Panc1 (cell line): ENCODE data around the gene SUMF1.

Source experiments
- CTCF ChIP-seq: fragments of 450-650 bp; IDR thresholded peaks from 2 replicates; pipeline ENCODE4 v1.5.1; 2017; ENCODE audit warnings: mild to moderate bottlenecking
- POLR2AphosphoS5 ChIP-seq: IDR thresholded peaks from 2 replicates; pipeline ENCODE4 v1.6.1; 2012; ENCODE audit warnings: mild to moderate bottlenecking, low read depth, low read length, moderate library complexity
- REST ChIP-seq, 2 experiments: IDR thresholded peaks; 2 replicates each; pipeline ENCODE4 v1.6.1; 2011 to 2012; ENCODE audit warnings: low read depth in 2 of 2, control low read depth in 1 of 2, low read length in 1 of 2, mild to moderate bottlenecking in 1 of 2, moderate library complexity in 1 of 2; ENCODE audit not compliant: insufficient read depth in 1 of 2
- TCF7L2 ChIP-seq: IDR thresholded peaks from 2 replicates; pipeline ENCODE4 v1.6.1; 2011; ENCODE audit warnings: mild to moderate bottlenecking, low read depth, low read length, inconsistent platforms

GRCh38 chr3:4447295-4447999 is 19.6 kb downstream of the SUMF1 start:
- no peak for TF ChIP-seq CTCF
- TF ChIP-seq REST (IDR thresholded peaks at IDR 0.05; ENCODE audit: insufficient read depth in 1 of 2, low read depth in 2 of 2, low read length in 1 of 2), result no peak
- no peak for TF ChIP-seq TCF7L2
- no peak for TF ChIP-seq POLR2AphosphoS5
